T-helper 9 cell (primary cell): ENCODE data around the gene C16orf86.
A peak's percentile ranks its signal among the peaks of the same experiment; 100 is the strongest.
"Not testable (repeated sequence)": the region's sequence is repeated elsewhere in the genome, so short reads cannot be mapped to it uniquely, and the experiment has no call there.

Experiments used
- DNase-seq: peaks from one replicate; pipeline ENCODE4 v3.0.0-alpha.2; 2020

C16orf86 gene

GRCh38 chr16:67668495-67669157 is 2.0 kb downstream of the C16orf86 start:
- no peak for DNase-seq

GRCh38 chr16:67669499-67670101 is 3.0 kb downstream of the C16orf86 start:
- no peak for DNase-seq

GRCh38 chr16:67672306-67672705 is 5.7 kb downstream of the C16orf86 start:
- no peak for DNase-seq

GRCh38 chr16:67672739-67673662 is 6.4 kb downstream of the C16orf86 start:
- peak; percentile 50 for DNase-seq

GRCh38 chr16:67673712-67674580 is 7.3 kb downstream of the C16orf86 start:
- no peak for DNase-seq

- DNase-seq: no peak
Measured at GRCh38 chr16:67674851-67675578, 8.4 kb downstream of the C16orf86 start.

GRCh38 chr16:67675579-67675935 is 8.9 kb downstream of the C16orf86 start:
- DNase-seq: no peak

GRCh38 chr16:67675999-67676398 is 9.4 kb downstream of the C16orf86 start:
- no peak for DNase-seq

- DNase-seq: no peak
Measured at GRCh38 chr16:67676516-67676915, 9.9 kb downstream of the C16orf86 start.

GRCh38 chr16:67676939-67677338 is 10.3 kb downstream of the C16orf86 start:
- DNase-seq: no peak

- no peak for DNase-seq
Measured at GRCh38 chr16:67677712-67678111, 11.1 kb downstream of the C16orf86 start.

GRCh38 chr16:67678354-67679023 is 11.9 kb downstream of the C16orf86 start:
- DNase-seq: no peak

- DNase-seq: no peak
Measured at GRCh38 chr16:67679935-67680897, 13.6 kb downstream of the C16orf86 start.

GRCh38 chr16:67683767-67684166 is 17.2 kb downstream of the C16orf86 start:
- DNase-seq: no peak

GRCh38 chr16:67685388-67686112 is 18.9 kb downstream of the C16orf86 start:
- DNase-seq: no peak

- not testable (repeated sequence) for DNase-seq
Measured at GRCh38 chr16:67693517-67694285, 27.1 kb downstream of the C16orf86 start.

- no peak for DNase-seq
Measured at GRCh38 chr16:67694611-67695010, 28.0 kb downstream of the C16orf86 start.

- no peak for DNase-seq
Measured at GRCh38 chr16:67697422-67698185, 31.0 kb downstream of the C16orf86 start.
